Astrocyte of the spinal cord (primary cell): ENCODE results near the gene FGFBP2.

Experiments used
- DNase-seq: peaks from one replicate; pipeline ENCODE4 v3.0.0; 2011; ENCODE audit warnings: low read depth, low spot score
- H3K4me3 ChIP-seq: 2 replicates; pipeline ENCODE4 v1.5.1; 2011; ENCODE audit warnings: low read depth, mild to moderate bottlenecking, low read length, moderate library complexity
- in situ Hi-C: cut with HindIII; loops from 2 replicates; pipeline ENCODE4 v1.10.0; 2017; ENCODE audit warnings: low sequenced_read_pairs
- TF ChIP-seq, protein P1 (sequence below): IDR thresholded peaks from 2 replicates; pipeline ENCODE4 v1.5.1; 2012; ENCODE audit warnings: low read depth, mild to moderate bottlenecking, low read length, inconsistent platforms

FGFBP2 gene

DNA sequence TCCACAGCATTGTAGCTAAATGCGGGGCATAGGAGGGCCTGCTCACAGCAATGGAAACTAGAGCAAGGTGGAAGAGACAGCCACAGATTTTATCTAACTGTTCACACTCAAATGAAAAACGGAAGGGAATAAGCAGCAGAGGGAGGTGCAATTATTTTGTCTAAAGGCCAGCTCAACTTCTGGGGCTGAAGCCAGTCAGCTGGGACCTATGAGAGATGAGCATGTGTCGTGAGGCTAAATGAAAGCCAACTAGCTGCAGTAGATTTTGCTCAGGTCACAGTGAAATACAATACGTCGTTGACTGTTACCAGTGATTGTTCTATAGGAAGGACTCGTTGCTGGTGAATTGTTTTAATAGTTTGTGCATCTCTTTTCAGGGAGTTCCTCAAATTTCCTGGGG is 26.4 kb upstream of the FGFBP2 start:
- in situ Hi-C loops = no loop called here
- no peak overlapping the region for H3K4me3 ChIP-seq
- no peak for DNase-seq
- TF ChIP-seq, protein P1, sequence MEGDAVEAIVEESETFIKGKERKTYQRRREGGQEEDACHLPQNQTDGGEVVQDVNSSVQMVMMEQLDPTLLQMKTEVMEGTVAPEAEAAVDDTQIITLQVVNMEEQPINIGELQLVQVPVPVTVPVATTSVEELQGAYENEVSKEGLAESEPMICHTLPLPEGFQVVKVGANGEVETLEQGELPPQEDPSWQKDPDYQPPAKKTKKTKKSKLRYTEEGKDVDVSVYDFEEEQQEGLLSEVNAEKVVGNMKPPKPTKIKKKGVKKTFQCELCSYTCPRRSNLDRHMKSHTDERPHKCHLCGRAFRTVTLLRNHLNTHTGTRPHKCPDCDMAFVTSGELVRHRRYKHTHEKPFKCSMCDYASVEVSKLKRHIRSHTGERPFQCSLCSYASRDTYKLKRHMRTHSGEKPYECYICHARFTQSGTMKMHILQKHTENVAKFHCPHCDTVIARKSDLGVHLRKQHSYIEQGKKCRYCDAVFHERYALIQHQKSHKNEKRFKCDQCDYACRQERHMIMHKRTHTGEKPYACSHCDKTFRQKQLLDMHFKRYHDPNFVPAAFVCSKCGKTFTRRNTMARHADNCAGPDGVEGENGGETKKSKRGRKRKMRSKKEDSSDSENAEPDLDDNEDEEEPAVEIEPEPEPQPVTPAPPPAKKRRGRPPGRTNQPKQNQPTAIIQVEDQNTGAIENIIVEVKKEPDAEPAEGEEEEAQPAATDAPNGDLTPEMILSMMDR = no peak

DNA sequence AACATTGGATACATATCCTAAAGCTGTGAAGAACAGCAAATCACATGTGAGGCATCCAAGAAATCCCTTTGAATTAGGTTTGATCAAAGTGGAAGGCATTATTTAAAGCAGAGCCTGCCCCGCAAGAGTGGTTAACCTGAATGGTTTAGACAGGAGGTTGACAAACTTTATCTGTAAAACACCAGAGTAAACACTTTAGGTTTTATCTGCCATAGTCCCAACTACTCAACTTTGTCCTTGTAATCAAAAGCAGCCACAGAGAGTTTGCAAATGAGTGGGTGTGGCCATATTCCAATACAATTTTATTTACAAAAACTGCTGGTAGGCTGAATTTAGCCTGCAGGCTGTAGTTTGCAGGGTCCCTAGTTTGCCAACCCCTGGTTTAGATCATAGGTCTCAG is 25.2 kb upstream of the FGFBP2 start:
- DNase-seq = no peak
- H3K4me3 ChIP-seq = no peak overlapping the region
- in situ Hi-C loops = no loop called here
- TF ChIP-seq, protein P1 = no peak

DNA sequence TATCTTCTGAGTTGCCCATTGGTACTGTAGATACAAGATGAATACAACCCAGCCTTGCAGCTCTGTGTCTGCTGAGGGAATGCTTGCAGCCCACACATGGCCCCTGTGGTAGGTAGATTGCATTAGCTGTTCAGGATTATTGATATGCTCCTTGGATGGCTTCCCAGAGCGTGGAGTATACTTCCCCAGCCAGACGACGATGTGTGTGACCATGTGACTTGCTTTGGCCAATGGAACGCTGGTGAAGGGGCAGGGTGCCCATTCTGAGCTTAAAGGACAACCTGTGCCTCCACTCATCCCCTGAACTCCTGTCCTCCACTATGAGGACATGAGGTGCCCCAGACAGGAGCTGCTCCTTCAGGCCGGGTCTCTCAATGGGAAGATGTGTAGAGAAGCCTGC is 23.9 kb upstream of the FGFBP2 start:
- in situ Hi-C loops = no loop called here
- TF ChIP-seq, protein P1 = no peak

DNA sequence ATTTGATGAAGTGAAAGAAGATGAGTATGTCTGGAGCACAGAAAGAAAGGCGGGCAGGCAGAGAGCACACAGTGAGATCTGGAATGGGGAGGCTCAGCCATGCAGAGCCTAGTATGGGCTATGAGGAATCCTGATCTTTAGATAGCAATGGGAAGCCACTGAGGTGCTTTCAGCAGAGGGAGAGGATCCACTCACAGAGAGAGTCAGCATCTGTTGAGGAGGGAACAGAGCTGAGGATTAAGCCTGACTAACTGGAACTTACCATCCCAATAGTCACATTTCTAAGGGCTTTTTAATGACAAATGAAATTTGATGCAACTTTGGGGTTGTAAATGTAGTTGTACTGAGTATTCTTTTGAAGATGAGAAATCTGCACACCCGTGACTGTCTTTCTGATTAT is 20.6 kb upstream of the FGFBP2 start:
- no peak overlapping the region for H3K4me3 ChIP-seq
- no peak for DNase-seq
- in situ Hi-C loops = no loop called here
- TF ChIP-seq, protein P1 = no peak

More for the DNA sequence above, 23.9 kb upstream of the FGFBP2 start:
- no peak overlapping the region for H3K4me3 ChIP-seq
- DNase-seq = no peak

DNA sequence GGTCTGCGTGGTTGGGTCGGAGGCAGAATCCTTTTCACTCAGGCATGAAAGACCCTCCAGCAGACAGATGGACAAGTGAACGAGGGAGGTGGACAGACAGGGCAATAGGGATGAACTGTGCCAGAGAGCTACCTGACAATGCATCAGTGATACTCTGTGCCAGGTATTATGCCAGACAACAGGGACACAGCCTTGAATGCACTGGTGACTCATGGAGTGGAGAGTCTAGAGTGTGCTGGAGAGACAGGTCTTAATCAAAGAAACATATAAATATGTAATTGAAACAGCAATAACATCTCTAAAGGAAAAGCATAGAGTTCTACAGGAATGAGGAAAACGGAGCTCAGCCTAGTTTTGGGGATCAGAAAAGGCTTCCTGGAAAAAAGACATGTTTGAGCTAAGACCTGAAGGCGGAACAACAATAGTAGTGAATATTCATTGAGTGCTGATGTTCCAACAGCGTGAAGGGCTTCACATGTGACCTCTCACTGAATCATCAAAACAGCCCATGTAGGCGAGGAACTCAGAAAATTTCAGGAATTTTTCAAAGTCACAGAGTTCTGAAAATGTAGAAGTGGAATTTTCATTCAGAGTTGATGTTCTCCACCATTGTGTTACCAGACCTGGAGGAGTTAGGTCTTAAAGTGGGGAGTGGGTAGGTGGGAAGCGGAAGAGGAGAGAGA is 20.0 kb upstream of the FGFBP2 start:
- TF ChIP-seq, protein P1 = no peak
- H3K4me3 ChIP-seq = no peak overlapping the region
- in situ Hi-C loops = no loop called here
- DNase-seq = peak; percentile 28

DNA sequence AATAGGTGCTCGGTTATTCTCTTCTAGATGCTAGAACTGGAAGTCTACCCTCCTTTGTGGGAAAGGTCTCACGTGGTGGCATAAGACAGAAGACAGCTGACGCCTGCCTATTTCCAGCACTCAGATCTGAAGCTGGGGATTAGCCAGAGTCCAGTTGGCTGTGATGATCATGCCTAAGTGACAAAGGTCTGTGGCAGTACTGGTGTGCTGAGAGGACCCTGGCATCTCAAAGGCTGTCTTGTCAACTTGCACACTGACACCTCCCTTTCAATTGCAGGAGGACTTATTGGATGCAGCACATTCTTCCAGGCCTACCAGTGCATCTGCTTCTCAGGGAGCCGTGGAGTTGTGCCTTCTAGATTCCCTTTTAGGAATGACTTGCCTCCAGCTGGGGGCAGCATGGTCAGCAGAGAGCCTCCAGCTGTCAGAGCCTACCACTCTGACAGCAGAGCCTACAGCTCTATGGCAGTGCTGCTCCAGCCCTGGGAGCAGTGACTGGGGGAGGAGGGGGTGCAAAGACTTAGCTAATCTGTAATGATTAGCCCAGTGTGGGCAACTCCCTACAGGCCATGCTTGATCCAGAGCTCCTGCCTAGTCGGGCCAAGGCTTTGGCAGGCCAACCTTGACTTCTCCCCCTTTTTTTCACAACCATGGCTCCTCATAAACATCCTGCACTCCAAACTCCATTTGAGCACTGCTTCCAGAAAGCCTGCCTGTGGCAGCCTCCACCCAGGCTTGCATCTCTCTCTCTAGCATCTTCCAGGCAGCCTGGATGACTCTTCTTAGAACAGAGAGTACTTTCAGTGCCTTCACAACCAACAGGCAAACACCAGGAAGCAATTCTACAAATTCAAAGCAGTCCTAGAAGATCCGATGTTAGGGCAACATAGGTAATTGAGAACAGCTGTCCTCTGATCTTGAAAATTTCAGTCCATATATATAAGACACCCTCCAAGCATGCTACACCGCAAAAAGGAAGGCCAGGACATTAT is 13.8 kb upstream of the FGFBP2 start:
- TF ChIP-seq, protein P1 = no peak
- DNase-seq = no peak
- in situ Hi-C loops = no loop called here

More for the DNA sequence above, 13.8 kb upstream of the FGFBP2 start:
- H3K4me3 ChIP-seq = no peak overlapping the region
